ENCODE measurements around the gene FAM149A.

The FAM149A gene

DNA sequence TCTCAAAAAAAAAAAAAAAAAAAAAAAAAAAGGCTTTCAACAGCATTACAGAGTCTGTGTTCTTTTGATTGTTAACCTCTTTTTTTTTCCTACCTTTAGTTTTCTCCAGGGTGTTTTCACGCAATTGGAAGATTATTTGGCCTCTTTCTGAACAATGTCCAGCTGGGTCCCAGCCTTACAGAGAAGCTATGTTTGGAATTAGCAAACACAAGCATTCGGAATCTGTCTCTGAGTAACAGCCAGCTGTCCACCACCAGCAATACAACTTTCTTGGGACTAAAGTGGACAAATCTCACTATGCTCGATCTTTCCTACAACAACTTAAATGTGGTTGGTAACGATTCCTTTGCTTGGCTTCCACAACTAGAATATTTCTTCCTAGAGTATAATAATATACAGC lies 22.3 kb upstream of the FAM149A start:
- TF ChIP-seq, protein P1, sequence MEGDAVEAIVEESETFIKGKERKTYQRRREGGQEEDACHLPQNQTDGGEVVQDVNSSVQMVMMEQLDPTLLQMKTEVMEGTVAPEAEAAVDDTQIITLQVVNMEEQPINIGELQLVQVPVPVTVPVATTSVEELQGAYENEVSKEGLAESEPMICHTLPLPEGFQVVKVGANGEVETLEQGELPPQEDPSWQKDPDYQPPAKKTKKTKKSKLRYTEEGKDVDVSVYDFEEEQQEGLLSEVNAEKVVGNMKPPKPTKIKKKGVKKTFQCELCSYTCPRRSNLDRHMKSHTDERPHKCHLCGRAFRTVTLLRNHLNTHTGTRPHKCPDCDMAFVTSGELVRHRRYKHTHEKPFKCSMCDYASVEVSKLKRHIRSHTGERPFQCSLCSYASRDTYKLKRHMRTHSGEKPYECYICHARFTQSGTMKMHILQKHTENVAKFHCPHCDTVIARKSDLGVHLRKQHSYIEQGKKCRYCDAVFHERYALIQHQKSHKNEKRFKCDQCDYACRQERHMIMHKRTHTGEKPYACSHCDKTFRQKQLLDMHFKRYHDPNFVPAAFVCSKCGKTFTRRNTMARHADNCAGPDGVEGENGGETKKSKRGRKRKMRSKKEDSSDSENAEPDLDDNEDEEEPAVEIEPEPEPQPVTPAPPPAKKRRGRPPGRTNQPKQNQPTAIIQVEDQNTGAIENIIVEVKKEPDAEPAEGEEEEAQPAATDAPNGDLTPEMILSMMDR (IDR thresholded peaks at IDR 0.05; ENCODE audit: borderline replicate concordance, control extremely low read depth, extremely low read depth, insufficient read depth, missing control alignments), result no peak
- in situ Hi-C loops (cut with MboI; ENCODE audit: low sequenced_read_pairs, unreplicated experiment), result no loop called here
- no peak for DNase-seq (ENCODE audit: low spot score)

DNA sequence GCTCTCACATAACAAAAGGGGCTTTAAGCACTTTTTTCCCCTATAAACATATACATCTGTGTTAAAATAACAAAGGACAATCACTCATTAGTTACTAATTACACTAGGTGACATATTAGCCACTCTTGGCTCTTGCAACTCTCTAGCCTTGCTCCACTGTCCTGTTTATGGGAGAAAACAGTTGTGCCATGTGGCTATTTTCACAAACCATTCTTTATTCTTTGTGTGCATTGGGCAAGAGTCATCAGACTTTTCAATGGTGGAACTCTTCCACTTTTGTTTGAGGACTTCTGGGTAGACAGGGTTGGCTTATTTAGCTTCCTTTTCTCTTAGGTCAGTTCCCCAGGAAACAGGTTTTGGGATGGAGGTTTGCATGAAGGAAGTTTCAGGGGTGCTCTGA lies 16.0 kb upstream of the FAM149A start:
- in situ Hi-C loops (cut with MboI; ENCODE audit: low sequenced_read_pairs, unreplicated experiment), result no loop called here
- no peak for DNase-seq (ENCODE audit: low spot score)

DNA sequence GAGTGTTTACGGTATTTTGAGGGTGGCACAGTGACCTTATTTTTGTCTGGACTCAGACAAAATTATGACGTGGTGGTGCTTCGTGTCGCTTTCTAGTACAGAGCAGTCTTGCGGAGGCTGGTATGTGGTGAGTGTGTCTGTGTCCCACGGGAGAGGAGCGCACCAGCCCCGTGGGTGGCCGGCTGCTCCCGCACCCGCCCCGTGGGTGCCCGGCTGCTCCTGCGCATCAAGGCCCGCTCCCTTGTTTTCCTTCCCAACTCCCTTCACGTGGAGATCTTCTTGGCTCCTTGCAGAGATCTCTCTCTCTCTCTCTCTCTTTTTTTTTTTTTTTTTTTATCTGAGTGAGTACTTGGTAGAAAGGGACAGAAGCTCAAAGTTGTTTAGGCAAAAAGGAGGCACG lies 12.2 kb upstream of the FAM149A start:
- no peak for DNase-seq (ENCODE audit: low spot score)
- in situ Hi-C loops (cut with MboI; ENCODE audit: low sequenced_read_pairs, unreplicated experiment), result no loop called here
- TF ChIP-seq, protein P1 (IDR thresholded peaks at IDR 0.05; ENCODE audit: borderline replicate concordance, control extremely low read depth, extremely low read depth, insufficient read depth, missing control alignments), result no peak

More for the DNA sequence above, 16.0 kb upstream of the FAM149A start:
- TF ChIP-seq, protein P1 (IDR thresholded peaks at IDR 0.05; ENCODE audit: borderline replicate concordance, control extremely low read depth, extremely low read depth, insufficient read depth, missing control alignments), result no peak

DNA sequence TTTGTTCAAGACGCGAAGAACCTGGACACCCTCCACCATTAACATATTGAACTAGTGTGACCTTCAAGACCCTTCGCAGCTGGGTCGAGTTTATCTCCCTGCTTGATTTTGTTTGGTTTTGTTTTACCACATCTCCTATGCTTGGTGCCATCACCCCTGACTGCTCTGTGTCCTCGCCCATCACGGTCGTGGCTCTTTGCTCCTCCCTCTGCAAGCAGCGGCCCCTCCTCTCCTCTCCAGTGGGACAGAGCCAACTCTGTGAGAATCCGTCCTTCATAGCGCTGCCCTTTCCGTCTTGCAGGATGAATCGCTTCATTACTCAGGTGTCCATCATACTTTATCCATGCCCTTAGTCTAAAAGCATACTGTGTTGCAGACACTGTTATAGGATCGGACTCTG lies 9.1 kb upstream of the FAM149A start:
- in situ Hi-C loops (cut with MboI; ENCODE audit: low sequenced_read_pairs, unreplicated experiment), result no loop called here
- TF ChIP-seq, protein P1 (IDR thresholded peaks at IDR 0.05; ENCODE audit: borderline replicate concordance, control extremely low read depth, extremely low read depth, insufficient read depth, missing control alignments), result no peak
- no peak for DNase-seq (ENCODE audit: low spot score)

DNA sequence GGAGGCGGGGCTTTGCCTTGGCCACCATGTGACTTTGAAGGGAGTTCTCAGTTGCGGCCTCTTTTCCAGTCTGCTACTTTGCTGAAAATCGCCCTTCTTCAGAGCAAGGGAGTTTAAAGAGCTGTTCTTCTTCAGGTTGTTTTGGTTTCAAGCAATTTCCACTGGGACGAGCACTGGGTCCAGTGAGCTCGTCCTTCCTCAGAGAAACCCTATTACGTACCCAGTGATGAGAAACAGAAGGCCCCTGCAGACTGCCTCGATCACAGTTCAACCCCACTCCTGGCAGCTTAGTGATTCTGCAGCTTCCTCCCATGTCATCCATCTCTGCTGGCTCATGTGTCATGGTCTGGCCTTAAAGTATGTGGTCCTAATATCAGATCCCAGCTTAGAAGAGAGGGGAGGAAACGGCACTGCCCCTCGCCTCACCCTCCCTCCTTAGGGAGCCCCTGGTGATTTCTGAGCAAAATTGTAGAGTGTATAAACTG lies 7.8 kb upstream of the FAM149A start:
- DNase-seq (ENCODE audit: low spot score), result no peak
- TF ChIP-seq, protein P1 (IDR thresholded peaks at IDR 0.05; ENCODE audit: borderline replicate concordance, control extremely low read depth, extremely low read depth, insufficient read depth, missing control alignments), result no peak
- in situ Hi-C loops (cut with MboI; ENCODE audit: low sequenced_read_pairs, unreplicated experiment), result no loop called here

DNA sequence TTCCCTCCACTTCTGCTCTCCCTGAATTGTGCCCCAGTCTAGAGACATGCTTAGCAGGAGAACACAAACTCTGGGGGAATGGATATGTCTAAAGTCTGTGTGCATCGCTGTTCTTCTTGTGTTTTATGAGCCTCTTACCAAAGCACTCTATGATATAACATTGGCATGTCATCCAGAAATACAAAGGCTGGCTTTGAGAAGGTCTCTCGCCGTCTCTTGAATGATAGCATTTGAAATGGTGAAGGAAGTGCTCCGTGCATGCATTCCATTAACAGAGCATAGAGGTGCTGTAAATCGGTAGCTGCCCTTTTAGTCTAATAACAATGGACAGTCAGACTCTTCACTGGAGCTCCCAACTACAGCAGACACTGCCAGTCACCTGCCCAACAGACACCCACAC lies 7.1 kb upstream of the FAM149A start:
- in situ Hi-C loops (cut with MboI; ENCODE audit: low sequenced_read_pairs, unreplicated experiment), result no loop called here
- TF ChIP-seq, protein P1 (IDR thresholded peaks at IDR 0.05; ENCODE audit: borderline replicate concordance, control extremely low read depth, extremely low read depth, insufficient read depth, missing control alignments), result no peak
- no peak for DNase-seq (ENCODE audit: low spot score)

DNA sequence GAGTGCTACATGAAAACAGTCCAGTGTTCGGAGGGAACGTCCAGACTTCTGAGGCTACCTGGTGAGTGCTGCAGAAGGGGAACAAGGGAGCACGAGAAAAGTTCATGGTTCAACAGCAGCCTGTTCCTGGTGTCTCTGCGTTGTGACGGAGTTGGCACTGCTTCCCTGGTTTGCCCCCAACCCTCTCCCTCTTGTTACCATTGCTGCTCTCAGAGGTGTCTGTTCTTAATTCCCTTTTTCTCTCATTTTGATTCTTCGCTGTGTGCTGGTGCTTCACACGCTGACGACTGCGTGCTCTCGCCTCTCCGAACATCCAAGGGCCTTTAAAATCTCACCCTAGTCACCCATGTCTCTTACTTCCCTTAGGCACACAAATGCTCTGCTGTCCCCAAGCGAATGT lies 1.6 kb upstream of the FAM149A start:
- DNase-seq (ENCODE audit: low spot score), result no peak
- TF ChIP-seq, protein P1 (IDR thresholded peaks at IDR 0.05; ENCODE audit: borderline replicate concordance, control extremely low read depth, extremely low read depth, insufficient read depth, missing control alignments), result no peak
- in situ Hi-C loops (cut with MboI; ENCODE audit: low sequenced_read_pairs, unreplicated experiment), result no loop called here
